Immature natural killer cell (primary cell): ENCODE data around the gene MACF1. TPM values are rescaled to one million over a fixed set of nuclear protein-coding genes. Genes with fewer than 3 reads are reported as not detected.

Experiments
- DNase-seq, 3 donors: peaks; one replicate each; pipeline ENCODE4 v3.0.0; 2022; ENCODE audit warnings: mixed read lengths in 1 of 3
- H3K27ac Mint-ChIP-seq, 6 donors: one replicate each; pipeline ENCODE4 v1.8.0; 2020; ENCODE audit warnings: mixed read lengths in 6 of 6, mild to moderate bottlenecking in 5 of 6, inconsistent platforms in 4 of 6, moderate library complexity in 3 of 6
- H3K27me3 Mint-ChIP-seq, 3 donors: one replicate each; pipeline ENCODE4 v1.8.0; 2020 to 2021; ENCODE audit warnings: low read depth in 3 of 3, mild to moderate bottlenecking in 3 of 3, mixed read lengths in 3 of 3, moderate library complexity in 3 of 3, inconsistent platforms in 1 of 3
- H3K36me3 Mint-ChIP-seq, 3 donors: one replicate each; pipeline ENCODE4 v1.8.0; 2020; ENCODE audit warnings: mixed read lengths in 3 of 3, inconsistent platforms in 2 of 3, mild to moderate bottlenecking in 2 of 3
- H3K4me1 Mint-ChIP-seq, 2 donors: one replicate each; pipeline ENCODE4 v1.8.0; 2020; ENCODE audit warnings: inconsistent platforms in 2 of 2, mild to moderate bottlenecking in 2 of 2, mixed read lengths in 2 of 2, moderate library complexity in 1 of 2
- H3K4me3 Mint-ChIP-seq, 5 donors: one replicate each; pipeline ENCODE4 v1.8.0; 2020; ENCODE audit warnings: mild to moderate bottlenecking in 5 of 5, mixed read lengths in 5 of 5, inconsistent platforms in 3 of 5, moderate library complexity in 3 of 5
- H3K9me3 Mint-ChIP-seq, 6 donors: one replicate each; pipeline ENCODE4 v1.8.0; 2020; ENCODE audit warnings: mild to moderate bottlenecking in 6 of 6, mixed read lengths in 6 of 6, inconsistent platforms in 4 of 6, moderate library complexity in 3 of 6
- polyA plus RNA-seq, 3 donors: library from polyadenylated mRNA; unstranded; fragments of 300-500 nt; fragmentation: Illumina TruSeq; gene quantifications; one replicate each; pipeline ENCODE4 v1.2.3, GENCODE V29; 2021

MACF1 gene
- polyA plus RNA-seq, 3 donors from 2014 or later = 12.7 to 152 (median 12.9) TPM

GRCh38 chr1:39379187-39379586 is 174.7 kb downstream of the MACF1 start:
- Mint-ChIP-seq H3K4me1 (peaks cover 0 to 13% of the 10 kb centered on the region in 2 donors), H3K9me3 (no peaks in the 10 kb centered on the region), H3K27me3 (peaks cover 0 to 4% (median 0%) of the 10 kb centered on the region in 3 donors), H3K36me3 (peaks cover 7 to 51% (median 49%) of the 10 kb centered on the region in 3 donors), H3K27ac (peak overlapping the region in 5 of 6 donors; percentile 1 to 55 (median 18)), H3K4me3 (no peak overlapping the region)
- DNase-seq = no peak

GRCh38 chr1:39380036-39380435 is 175.5 kb downstream of the MACF1 start:
- Mint-ChIP-seq H3K4me3 (no peak overlapping the region), H3K27ac (no peak overlapping the region), H3K9me3 (no peaks in the 10 kb centered on the region), H3K36me3 (peaks cover 7 to 56% (median 46%) of the 10 kb centered on the region in 3 donors), H3K27me3 (peaks cover 0 to 4% (median 0%) of the 10 kb centered on the region in 3 donors), H3K4me1 (peaks cover 0 to 13% of the 10 kb centered on the region in 2 donors)
- DNase-seq = no peak

- H3K27me3 Mint-ChIP-seq = peaks cover 0 to 4% (median 2%) of the 10 kb centered on the region in 3 donors
- no peaks in the 10 kb centered on the region for H3K9me3 Mint-ChIP-seq
- H3K27ac Mint-ChIP-seq = peak overlapping the region in 1 of 6 donors; percentile 4
- H3K4me3 Mint-ChIP-seq = no peak overlapping the region
- peaks cover 0 to 13% of the 10 kb centered on the region in 2 donors for H3K4me1 Mint-ChIP-seq
- peaks cover 12 to 56% (median 45%) of the 10 kb centered on the region in 3 donors for H3K36me3 Mint-ChIP-seq
- DNase-seq = no peak
Observed at GRCh38 chr1:39381839-39382238, 177.3 kb downstream of the MACF1 start.

DNA sequence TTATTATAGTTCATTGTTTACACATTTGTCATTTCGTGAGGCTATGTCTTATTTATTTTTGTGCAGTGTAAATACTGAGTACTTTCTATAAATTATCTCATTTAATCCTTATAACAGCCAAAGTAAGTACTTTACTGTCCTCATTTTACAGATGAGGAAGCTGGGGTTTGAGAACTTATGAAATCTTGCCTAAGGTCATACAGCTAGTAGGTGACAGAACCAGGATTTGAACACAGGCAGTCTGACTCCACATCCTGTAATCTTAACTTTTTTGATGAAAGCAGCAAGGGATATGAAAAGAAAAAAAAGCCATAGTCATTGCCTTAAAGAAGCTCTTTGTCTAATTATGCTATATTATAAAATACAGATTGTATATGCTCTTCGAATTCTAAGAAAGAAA is 179.8 kb downstream of the MACF1 start:
- H3K27me3 Mint-ChIP-seq = peaks cover 0 to 4% (median 4%) of the 10 kb centered on the region in 3 donors
- no peaks in the 10 kb centered on the region for H3K9me3 Mint-ChIP-seq
- peaks cover 2 to 15% of the 10 kb centered on the region in 2 donors for H3K4me1 Mint-ChIP-seq
- peaks cover 15 to 60% (median 43%) of the 10 kb centered on the region in 3 donors for H3K36me3 Mint-ChIP-seq
- no peak for DNase-seq
- H3K27ac Mint-ChIP-seq = peak overlapping the region in 5 of 6 donors; percentile 33 to 62 (median 53)
- no peak overlapping the region for H3K4me3 Mint-ChIP-seq

DNA sequence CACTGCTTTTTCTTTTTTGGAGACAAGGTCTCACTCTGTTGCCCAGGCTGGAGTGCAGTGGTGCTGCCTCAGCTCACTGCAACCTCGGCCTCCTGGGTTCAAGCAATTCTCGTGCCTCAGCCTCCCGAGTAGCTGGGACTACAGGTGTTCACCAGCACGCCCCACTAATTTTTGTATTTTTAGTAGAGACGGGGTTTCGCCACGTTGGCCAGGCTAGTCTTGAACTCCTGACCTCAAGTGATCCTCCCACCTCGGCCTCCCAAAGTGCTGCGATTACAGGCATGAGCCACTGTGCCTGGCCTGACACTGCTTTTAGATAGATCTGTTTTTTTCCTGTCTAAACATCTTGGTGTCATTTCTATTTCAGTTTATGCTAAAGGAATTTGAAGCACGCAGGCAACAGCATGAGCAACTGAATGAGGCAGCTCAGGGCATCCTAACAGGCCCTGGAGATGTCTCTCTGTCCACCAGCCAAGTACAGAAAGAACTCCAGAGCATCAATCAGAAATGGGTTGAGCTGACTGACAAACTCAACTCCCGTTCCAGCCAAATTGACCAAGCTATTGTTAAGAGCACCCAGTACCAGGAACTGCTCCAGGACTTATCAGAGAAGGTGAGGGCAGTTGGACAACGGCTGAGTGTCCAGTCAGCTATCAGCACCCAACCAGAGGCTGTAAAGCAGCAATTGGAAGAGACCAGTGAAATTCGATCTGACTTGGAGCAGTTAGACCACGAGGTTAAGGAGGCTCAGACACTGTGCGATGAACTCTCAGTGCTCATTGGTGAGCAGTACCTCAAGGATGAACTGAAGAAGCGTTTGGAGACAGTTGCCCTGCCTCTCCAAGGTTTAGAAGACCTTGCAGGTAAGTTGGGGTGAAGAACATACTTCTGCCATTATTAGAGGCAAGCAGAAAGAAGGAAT is 180.8 kb downstream of the MACF1 start:
- Mint-ChIP-seq H3K9me3 (no peaks in the 10 kb centered on the region), H3K27me3 (peaks cover 0 to 4% (median 4%) of the 10 kb centered on the region in 3 donors), H3K4me3 (no peak overlapping the region), H3K27ac (peak overlapping the region in 3 of 6 donors; percentile 34 to 60 (median 55)), H3K4me1 (peaks cover 7 to 24% of the 10 kb centered on the region in 2 donors), H3K36me3 (peaks cover 15 to 59% (median 39%) of the 10 kb centered on the region in 3 donors)
- DNase-seq = no peak

DNA sequence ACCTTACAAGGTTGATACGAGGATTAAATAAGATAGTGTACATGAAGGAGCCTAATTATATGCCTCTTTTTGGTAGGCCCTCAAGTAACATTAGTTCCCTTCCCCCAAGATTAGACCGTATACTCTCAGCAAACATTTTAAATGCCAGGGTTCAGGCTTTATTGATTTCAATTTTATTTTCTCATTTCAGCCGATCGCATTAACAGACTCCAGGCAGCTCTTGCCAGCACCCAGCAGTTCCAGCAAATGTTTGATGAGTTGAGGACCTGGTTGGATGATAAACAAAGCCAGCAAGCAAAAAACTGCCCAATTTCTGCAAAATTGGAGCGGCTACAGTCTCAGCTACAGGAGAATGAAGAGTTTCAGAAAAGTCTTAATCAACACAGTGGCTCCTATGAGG is 182.5 kb downstream of the MACF1 start:
- Mint-ChIP-seq H3K9me3 (no peaks in the 10 kb centered on the region), H3K4me3 (no peak overlapping the region), H3K4me1 (peaks cover 18 to 38% of the 10 kb centered on the region in 2 donors), H3K27ac (peak overlapping the region in 5 of 6 donors; percentile 14 to 77 (median 41)), H3K27me3 (peaks cover 0 to 4% (median 3%) of the 10 kb centered on the region in 3 donors), H3K36me3 (peaks cover 16 to 60% (median 36%) of the 10 kb centered on the region in 3 donors)
- DNase-seq = no peak

- Mint-ChIP-seq H3K27ac (peak overlapping the region; percentile 14 to 80 (median 48)), H3K36me3 (peaks cover 16 to 58% (median 35%) of the 10 kb centered on the region in 3 donors), H3K4me3 (no peak overlapping the region), H3K4me1 (peaks cover 20 to 43% of the 10 kb centered on the region in 2 donors), H3K27me3 (peaks cover 0 to 5% (median 4%) of the 10 kb centered on the region in 3 donors), H3K9me3 (no peaks in the 10 kb centered on the region)
- no peak for DNase-seq
Observed at GRCh38 chr1:39387452-39387851, 183.0 kb downstream of the MACF1 start.

GRCh38 chr1:39391691-39392679 is 187.5 kb downstream of the MACF1 start:
- DNase-seq = no peak
- peak overlapping the region in 2 of 5 donors; percentile 5 to 46 for H3K4me3 Mint-ChIP-seq
- peaks cover 0 to 4% (median 3%) of the 10 kb centered on the region in 3 donors for H3K27me3 Mint-ChIP-seq
- peaks cover 57 to 87% of the 10 kb centered on the region in 2 donors for H3K4me1 Mint-ChIP-seq
- no peaks in the 10 kb centered on the region for H3K9me3 Mint-ChIP-seq
- peak overlapping the region in 5 of 6 donors; percentile 22 to 85 (median 73) for H3K27ac Mint-ChIP-seq
- H3K36me3 Mint-ChIP-seq = peaks cover 6 to 35% (median 20%) of the 10 kb centered on the region in 3 donors

DNA sequence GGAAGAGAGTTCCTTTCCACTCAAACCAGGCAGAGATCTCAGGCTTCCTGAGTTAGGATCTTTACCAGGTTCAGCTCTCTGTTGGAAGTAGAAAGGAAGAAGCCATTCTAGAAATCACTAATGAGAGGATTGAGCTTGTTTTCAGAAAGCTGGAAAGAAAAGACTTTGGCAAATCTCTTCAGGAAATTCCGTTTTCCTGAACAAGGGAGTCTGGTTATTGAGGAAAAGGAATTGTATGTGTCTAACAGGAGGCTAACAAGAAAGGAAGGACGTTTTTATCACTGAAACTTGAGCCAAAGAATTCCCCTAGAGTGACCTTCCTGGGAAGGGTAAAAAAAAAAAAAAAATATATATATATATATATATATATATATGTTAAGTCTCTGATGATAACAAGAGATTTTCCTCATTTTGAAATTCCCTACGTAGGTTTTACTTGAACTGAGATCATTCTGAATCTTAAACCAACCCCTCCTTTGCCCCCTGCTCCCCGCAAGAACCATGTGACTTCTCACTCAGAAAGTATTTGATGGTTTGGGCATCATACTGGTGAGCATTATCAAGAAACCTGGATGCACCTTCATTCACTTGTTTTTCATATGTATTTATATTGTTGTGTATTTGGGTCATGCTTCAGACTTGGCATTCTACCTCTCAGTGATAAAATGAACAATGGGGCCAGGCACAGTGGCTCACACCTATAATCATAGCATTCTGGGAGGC is 188.5 kb downstream of the MACF1 start:
- no peak for DNase-seq
- H3K27me3 Mint-ChIP-seq = peaks cover 0 to 4% (median 1%) of the 10 kb centered on the region in 3 donors
- peaks cover 66 to 86% of the 10 kb centered on the region in 2 donors for H3K4me1 Mint-ChIP-seq
- no peaks in the 10 kb centered on the region for H3K9me3 Mint-ChIP-seq
- no peak overlapping the region for H3K4me3 Mint-ChIP-seq
- H3K36me3 Mint-ChIP-seq = peaks cover 6 to 25% (median 13%) of the 10 kb centered on the region in 3 donors
- peak overlapping the region in 3 of 6 donors; percentile 17 to 74 (median 38) for H3K27ac Mint-ChIP-seq

DNA sequence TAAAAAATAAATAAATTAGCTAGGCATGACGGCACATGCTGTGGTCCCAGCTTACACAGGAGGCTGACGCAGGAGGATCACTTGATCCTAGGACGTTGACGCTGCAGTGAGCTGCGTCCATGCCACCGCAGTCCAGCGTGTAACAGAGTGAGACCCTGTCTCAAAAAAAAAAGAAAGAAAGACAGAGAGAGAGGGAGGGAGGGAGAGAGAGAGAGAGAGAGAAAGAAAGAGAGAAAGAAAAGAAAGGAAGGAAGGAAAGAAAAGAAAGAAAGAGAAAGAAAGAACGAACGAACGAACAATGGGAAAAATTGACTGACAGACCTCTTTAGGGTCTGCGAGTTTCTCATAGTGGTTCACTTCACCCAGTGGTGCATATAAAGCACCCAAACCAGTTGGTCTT is 189.2 kb downstream of the MACF1 start:
- peaks cover 70 to 88% of the 10 kb centered on the region in 2 donors for H3K4me1 Mint-ChIP-seq

DNA sequence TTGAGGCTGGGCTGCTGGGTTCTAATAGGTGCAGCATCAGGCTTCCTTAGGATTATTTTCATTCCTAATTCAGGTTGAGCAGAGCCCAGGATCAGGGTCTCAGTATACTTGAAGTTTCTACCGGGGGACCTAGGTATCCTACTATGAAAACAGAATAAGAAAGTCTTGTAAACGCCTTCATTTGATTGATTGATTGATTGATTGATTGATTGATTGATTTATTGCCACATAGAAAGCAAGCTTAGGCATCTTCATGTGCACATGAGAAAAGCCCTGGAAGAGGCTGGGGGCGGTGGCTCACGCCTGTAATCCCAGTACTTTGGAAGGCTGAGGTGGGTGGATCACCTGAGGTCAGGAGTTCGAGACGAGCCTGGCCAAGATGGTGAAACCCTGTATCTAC is 189.6 kb downstream of the MACF1 start:
- no peak for DNase-seq
- Mint-ChIP-seq H3K9me3 (no peaks in the 10 kb centered on the region), H3K4me3 (no peak overlapping the region), H3K4me1 (peaks cover 74 to 93% of the 10 kb centered on the region in 2 donors), H3K27ac (peak overlapping the region in 2 of 6 donors; percentile 28 to 41), H3K36me3 (peaks cover 3 to 21% (median 8%) of the 10 kb centered on the region in 3 donors), H3K27me3 (peaks cover 0 to 5% (median 1%) of the 10 kb centered on the region in 3 donors)

More for the DNA sequence above, 189.2 kb downstream of the MACF1 start:
- no peak for DNase-seq
- Mint-ChIP-seq H3K9me3 (no peaks in the 10 kb centered on the region), H3K27me3 (peaks cover 0 to 5% (median 1%) of the 10 kb centered on the region in 3 donors), H3K36me3 (peaks cover 3 to 21% (median 8%) of the 10 kb centered on the region in 3 donors), H3K27ac (peak overlapping the region in 2 of 6 donors; percentile 17 to 18), H3K4me3 (peak overlapping the region in 3 of 5 donors; percentile 11 to 27 (median 25))

DNA sequence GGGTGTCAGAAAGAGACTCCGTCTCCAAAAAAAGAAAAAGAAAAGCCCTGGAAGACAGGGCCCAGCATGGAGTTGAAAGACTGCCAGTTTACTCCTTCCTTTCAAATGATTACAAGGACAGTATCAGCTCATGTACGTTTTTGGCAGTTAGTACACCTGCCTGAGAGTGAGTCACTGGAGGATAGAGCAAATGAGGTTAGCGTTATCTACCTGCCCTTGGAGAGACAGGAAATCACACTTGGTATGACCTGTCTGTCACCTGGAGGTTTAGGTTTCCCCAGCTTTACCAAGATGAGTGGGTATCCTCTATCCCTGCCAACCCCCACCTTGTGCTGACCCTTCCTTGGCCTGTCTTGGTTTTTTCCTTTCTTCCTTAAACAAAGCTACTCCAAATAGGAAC is 190.1 kb downstream of the MACF1 start:
- Mint-ChIP-seq H3K4me1 (peaks cover 78 to 97% of the 10 kb centered on the region in 2 donors), H3K27ac (peak overlapping the region in 4 of 6 donors; percentile 15 to 46 (median 32)), H3K4me3 (no peak overlapping the region), H3K36me3 (peaks cover 3 to 20% (median 8%) of the 10 kb centered on the region in 3 donors), H3K9me3 (no peaks in the 10 kb centered on the region), H3K27me3 (peaks cover 0 to 5% (median 1%) of the 10 kb centered on the region in 3 donors)
- DNase-seq = peak in 2 of 3 donors; percentile 6 to 12
